SK-N-SH treated with all-trans-retinoic acid at 6 μM for 48 hours (cell line): ENCODE results near the gene TSPYL6.
A peak's percentile ranks its signal among the peaks of the same experiment; 100 is the strongest.

ENCODE experiments used
- ATAC-seq: fragments of 200-7000 bp; cut with Tn5 transposase; 3 replicates; pipeline ENCODE4 v1.9.1; 2020; ENCODE audit warnings: mild to moderate bottlenecking, moderate library complexity
- ARNTL ChIP-seq: fragments of 450-650 bp; formaldehyde crosslinking; IDR thresholded peaks from 2 replicates; pipeline ENCODE4 v1.5.0; 2020; ENCODE audit warnings: low read depth, mild to moderate bottlenecking, moderate library complexity, borderline replicate concordance
- BACH2 ChIP-seq: fragments of 250-450 bp; sonication (Bioruptor Pico); IDR thresholded peaks from 2 replicates; pipeline ENCODE4 v1.9.0; 2021; ENCODE audit warnings: mild to moderate bottlenecking, borderline replicate concordance
- CSDC2 ChIP-seq: fragments of 250-450 bp; sonication (Bioruptor Pico); IDR thresholded peaks from 2 replicates; pipeline ENCODE4 v1.5.0; 2020; ENCODE audit warnings: mild to moderate bottlenecking, moderate library complexity
- CSRNP3 ChIP-seq: fragments of 250-450 bp; sonication (Bioruptor Pico); IDR thresholded peaks from 2 replicates; pipeline ENCODE4 v1.5.1; 2021; ENCODE audit warnings: mild to moderate bottlenecking, moderate library complexity
- ESRRG ChIP-seq: fragments of 250-450 bp; sonication (Bioruptor Pico); IDR thresholded peaks from 2 replicates; pipeline ENCODE4 v1.6.1; 2021; ENCODE audit warnings: mild to moderate bottlenecking
- GLIS3 ChIP-seq: fragments of 250-450 bp; sonication (Bioruptor Pico); IDR thresholded peaks from 2 replicates; pipeline ENCODE4 v1.5.0; 2020; ENCODE audit warnings: mild to moderate bottlenecking, moderate library complexity
- ISL1 ChIP-seq: fragments of 250-450 bp; sonication (Bioruptor Pico); IDR thresholded peaks from 2 replicates; pipeline ENCODE4 v2.1.2; 2022; ENCODE audit warnings: mild to moderate bottlenecking, moderate library complexity
- OSR1 ChIP-seq: fragments of 250-450 bp; sonication (Bioruptor Pico); IDR thresholded peaks from 2 replicates; pipeline ENCODE4 v1.8.0; 2022; ENCODE audit warnings: moderate library complexity, mild to moderate bottlenecking, inconsistent platforms
- POU6F1 ChIP-seq: fragments of 250-450 bp; sonication (Bioruptor Pico); IDR thresholded peaks from 2 replicates; pipeline ENCODE4 v1.8.0; 2021; ENCODE audit warnings: low read depth, mild to moderate bottlenecking, moderate library complexity, borderline replicate concordance
- PPARA ChIP-seq: fragments of 250-450 bp; sonication (Bioruptor Pico); IDR thresholded peaks from 2 replicates; pipeline ENCODE4 v1.5.0; 2020; ENCODE audit warnings: mild to moderate bottlenecking, borderline replicate concordance
- RARB ChIP-seq: fragments of 250-450 bp; sonication (Bioruptor Pico); IDR thresholded peaks from 2 replicates; pipeline ENCODE4 v1.8.0; 2021; ENCODE audit warnings: mild to moderate bottlenecking, moderate library complexity
- SNAI2 ChIP-seq: fragments of 250-450 bp; sonication (Bioruptor Pico); IDR thresholded peaks from 2 replicates; pipeline ENCODE4 v1.5.0; 2020; ENCODE audit warnings: mild to moderate bottlenecking, moderate library complexity
- TCF4 ChIP-seq: fragments of 250-450 bp; sonication (Bioruptor Pico); IDR thresholded peaks from 2 replicates; pipeline ENCODE4 v1.8.0; 2021; ENCODE audit warnings: mild to moderate bottlenecking, moderate library complexity, borderline replicate concordance
- TOX ChIP-seq: fragments of 250-450 bp; sonication (Bioruptor Pico); IDR thresholded peaks from 2 replicates; pipeline ENCODE4 v1.8.0; 2021; ENCODE audit warnings: mild to moderate bottlenecking, moderate library complexity, borderline replicate concordance
- ZFP30 ChIP-seq: fragments of 450-650 bp; formaldehyde crosslinking; IDR thresholded peaks from 2 replicates; pipeline ENCODE4 v1.5.0; 2022; ENCODE audit warnings: mild to moderate bottlenecking, moderate library complexity
- ZNF565 ChIP-seq: fragments of 450-650 bp; formaldehyde crosslinking; conservative IDR thresholded peaks from 2 replicates; pipeline ENCODE4 v1.5.0; 2020; ENCODE audit warnings: low read depth, mild to moderate bottlenecking, moderate library complexity
- ZNF8 ChIP-seq: fragments of 450-650 bp; formaldehyde crosslinking; IDR thresholded peaks from 2 replicates; pipeline ENCODE4 v1.5.0; 2020; ENCODE audit warnings: mild to moderate bottlenecking, moderate library complexity
- TF ChIP-seq, protein P1 (sequence below): fragments of 250-450 bp; sonication (Bioruptor Pico); IDR thresholded peaks from 2 replicates; pipeline ENCODE4 v1.8.0; 2020; ENCODE audit warnings: mild to moderate bottlenecking, moderate library complexity, borderline replicate concordance

TSPYL6 gene

DNA sequence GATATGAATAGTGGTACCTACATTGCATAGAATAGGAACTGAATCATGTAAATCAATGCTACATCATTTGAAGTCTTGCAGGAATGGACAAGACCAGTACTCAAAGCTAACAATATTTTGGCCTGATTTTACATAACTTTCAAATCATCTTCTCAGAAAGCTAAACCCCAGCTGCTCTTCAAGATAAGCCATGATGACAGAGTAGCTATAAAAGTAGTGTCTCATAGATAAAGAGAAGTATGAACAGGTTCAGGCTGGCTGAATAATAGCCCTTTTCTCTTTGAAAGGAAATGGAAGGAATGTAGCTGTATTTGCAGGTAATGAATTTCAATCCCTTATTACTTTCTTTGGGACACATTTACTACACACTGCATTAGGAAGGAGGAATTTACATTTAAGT lies 28.2 kb downstream of the TSPYL6 start:
- no peak for ATAC-seq
- no peak for TF ChIP-seq RARB
- peak; percentile 38; the same call in 1 of the 2 replicates for TF ChIP-seq ISL1 (CRISPR knock-in tag)
- TF ChIP-seq CSDC2 (CRISPR knock-in tag): no peak
- TF ChIP-seq TCF4: no peak
- TF ChIP-seq ZNF8 (CRISPR knock-in tag): no peak

GRCh38 chr2:54226260-54226659 lies 29.8 kb downstream of the TSPYL6 start:
- TF ChIP-seq SNAI2 (CRISPR knock-in tag) (no peak), ISL1 (CRISPR knock-in tag) (0 out of 2 replicates have a peak, but pooled peaks have one; percentile 16), TCF4 (no peak), POU6F1 (no peak), ZNF565 (CRISPR knock-in tag) (no peak), ZFP30 (CRISPR knock-in tag) (no peak), TOX (CRISPR knock-in tag) (no peak)
- ATAC-seq: no peak

DNA sequence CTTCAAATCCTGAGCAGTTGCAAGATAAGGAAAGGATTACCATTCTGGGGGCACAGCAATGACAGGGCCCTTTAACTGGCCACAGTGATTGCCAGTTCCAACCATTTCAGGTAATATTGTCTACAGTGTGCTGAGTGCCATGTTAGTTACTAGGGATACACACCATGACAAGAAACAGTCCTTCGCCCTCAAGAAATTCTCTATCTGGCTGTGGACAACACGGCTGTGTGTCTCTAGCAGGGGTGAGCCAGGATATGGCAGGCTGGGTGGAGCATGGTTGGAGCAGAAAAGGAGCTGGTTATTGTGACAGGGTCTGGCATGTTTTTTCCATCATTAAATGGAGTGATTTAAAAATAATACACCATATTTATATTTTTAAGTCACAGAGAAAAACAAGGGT lies 31.0 kb downstream of the TSPYL6 start:
- ATAC-seq: no peak; the same call in 2 of the 3 replicates
- TF ChIP-seq PPARA: no peak
- no peak for TF ChIP-seq ZNF565 (CRISPR knock-in tag)
- TF ChIP-seq ISL1 (CRISPR knock-in tag): no peak
- TF ChIP-seq ARNTL (CRISPR knock-in tag): no peak
- TF ChIP-seq CSDC2 (CRISPR knock-in tag): no peak
- no peak for TF ChIP-seq SNAI2 (CRISPR knock-in tag)
- TF ChIP-seq TOX (CRISPR knock-in tag): no peak
- TF ChIP-seq CSRNP3 (CRISPR knock-in tag): no peak
- TF ChIP-seq, protein P1, sequence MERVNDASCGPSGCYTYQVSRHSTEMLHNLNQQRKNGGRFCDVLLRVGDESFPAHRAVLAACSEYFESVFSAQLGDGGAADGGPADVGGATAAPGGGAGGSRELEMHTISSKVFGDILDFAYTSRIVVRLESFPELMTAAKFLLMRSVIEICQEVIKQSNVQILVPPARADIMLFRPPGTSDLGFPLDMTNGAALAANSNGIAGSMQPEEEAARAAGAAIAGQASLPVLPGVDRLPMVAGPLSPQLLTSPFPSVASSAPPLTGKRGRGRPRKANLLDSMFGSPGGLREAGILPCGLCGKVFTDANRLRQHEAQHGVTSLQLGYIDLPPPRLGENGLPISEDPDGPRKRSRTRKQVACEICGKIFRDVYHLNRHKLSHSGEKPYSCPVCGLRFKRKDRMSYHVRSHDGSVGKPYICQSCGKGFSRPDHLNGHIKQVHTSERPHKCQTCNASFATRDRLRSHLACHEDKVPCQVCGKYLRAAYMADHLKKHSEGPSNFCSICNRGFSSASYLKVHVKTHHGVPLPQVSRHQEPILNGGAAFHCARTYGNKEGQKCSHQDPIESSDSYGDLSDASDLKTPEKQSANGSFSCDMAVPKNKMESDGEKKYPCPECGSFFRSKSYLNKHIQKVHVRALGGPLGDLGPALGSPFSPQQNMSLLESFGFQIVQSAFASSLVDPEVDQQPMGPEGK (CRISPR knock-in tag): no peak
- no peak for TF ChIP-seq OSR1 (CRISPR knock-in tag)

DNA sequence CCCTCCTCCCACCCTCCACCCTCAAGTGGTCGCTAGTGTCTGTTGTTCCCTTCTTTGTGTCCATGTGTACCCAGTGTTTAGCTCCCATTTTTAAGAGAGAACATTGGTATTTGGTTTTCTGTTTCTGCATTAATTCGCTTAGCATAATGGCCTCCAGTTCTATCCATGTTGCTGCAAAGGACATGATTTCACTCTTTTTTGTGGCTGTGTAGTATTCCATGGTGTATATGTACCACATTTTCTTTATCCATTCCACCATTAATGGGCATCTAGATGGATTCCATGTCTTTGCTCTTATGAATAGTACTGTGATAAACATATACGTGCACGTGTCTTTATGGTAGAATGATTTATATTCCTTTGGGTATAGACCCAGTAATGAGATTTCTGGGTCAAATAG lies 42.9 kb downstream of the TSPYL6 start:
- ATAC-seq: no peak
- TF ChIP-seq ZNF8 (CRISPR knock-in tag) (peak; percentile 83), ZFP30 (CRISPR knock-in tag) (no peak)
- TF ChIP-seq, all 23 proteins: peak for 1

- ATAC-seq: peak; percentile 81
- TF ChIP-seq ISL1 (CRISPR knock-in tag): 0 out of 2 replicates have a peak, but pooled peaks have one; percentile 35
- no peak for TF ChIP-seq GLIS3
- no peak for TF ChIP-seq POU6F1
- no peak for TF ChIP-seq BACH2 (CRISPR knock-in tag)
- no peak for TF ChIP-seq ZNF8 (CRISPR knock-in tag)
- TF ChIP-seq ARNTL (CRISPR knock-in tag): no peak
- TF ChIP-seq ESRRG (CRISPR knock-in tag): no peak
These were observed 43.6 kb downstream of the TSPYL6 start for GRCh38 chr2:54212456-54212855.

GRCh38 chr2:54209379-54209778 lies 46.6 kb downstream of the TSPYL6 start:
- TF ChIP-seq OSR1 (CRISPR knock-in tag) (no peak), CSRNP3 (CRISPR knock-in tag) (no peak)
- TF ChIP-seq, all 23 proteins: peak for 0
- ATAC-seq: no peak
